Measurements from ENCODE around the gene MSL2.
A peak's percentile ranks its signal among the peaks of the same experiment; 100 is the strongest.
"Not testable (repeated sequence)": the region's sequence is repeated elsewhere in the genome, so short reads cannot be mapped to it uniquely, and the experiment has no call there.

Gene MSL2, protein sequence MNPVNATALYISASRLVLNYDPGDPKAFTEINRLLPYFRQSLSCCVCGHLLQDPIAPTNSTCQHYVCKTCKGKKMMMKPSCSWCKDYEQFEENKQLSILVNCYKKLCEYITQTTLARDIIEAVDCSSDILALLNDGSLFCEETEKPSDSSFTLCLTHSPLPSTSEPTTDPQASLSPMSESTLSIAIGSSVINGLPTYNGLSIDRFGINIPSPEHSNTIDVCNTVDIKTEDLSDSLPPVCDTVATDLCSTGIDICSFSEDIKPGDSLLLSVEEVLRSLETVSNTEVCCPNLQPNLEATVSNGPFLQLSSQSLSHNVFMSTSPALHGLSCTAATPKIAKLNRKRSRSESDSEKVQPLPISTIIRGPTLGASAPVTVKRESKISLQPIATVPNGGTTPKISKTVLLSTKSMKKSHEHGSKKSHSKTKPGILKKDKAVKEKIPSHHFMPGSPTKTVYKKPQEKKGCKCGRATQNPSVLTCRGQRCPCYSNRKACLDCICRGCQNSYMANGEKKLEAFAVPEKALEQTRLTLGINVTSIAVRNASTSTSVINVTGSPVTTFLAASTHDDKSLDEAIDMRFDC

DNA sequence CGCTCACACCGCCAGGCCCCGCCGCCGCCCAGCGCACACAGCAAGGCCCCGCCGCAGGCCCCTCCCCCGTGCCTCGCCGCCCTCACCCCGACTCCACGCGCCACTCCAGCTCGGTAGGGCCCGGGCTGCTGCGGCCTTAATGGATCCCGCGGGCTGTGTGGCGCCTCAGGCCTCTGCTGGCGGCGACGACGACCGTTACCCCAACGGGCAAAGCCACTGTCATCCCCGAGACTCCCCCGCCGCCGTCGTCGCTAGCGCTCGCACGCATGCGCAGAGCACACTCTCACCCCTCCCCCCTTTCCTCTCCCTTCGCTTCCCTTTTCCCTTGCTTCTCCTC lies at the start of gene MSL2:
TSS of gene MSL2 (minus strand) at position 272 of the 337 bp plus-strand sequence. CDS start 1,222 bp downstream, outside the sequence.
- no peak for DNase-seq

DNA sequence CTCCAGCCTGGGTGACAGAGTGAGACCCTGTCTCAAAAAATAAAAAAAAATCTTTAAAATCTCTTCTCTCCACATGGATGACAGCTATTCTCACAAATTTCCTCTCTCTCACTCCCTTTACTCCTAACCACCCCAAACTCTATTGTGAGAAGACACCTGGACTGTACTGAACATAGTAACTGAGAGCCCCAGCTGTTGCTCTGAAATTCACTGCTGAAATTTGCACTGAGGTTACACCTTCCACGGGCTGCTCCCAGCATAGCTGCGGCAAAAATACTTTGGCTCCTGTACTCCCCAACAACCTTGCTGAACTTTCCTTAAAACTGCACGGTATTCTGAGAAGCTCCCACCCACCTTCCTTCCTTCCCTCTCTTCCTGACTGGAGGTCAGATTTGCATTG lies 49.6 kb upstream of the MSL2 start:
- no peak for DNase-seq

DNA sequence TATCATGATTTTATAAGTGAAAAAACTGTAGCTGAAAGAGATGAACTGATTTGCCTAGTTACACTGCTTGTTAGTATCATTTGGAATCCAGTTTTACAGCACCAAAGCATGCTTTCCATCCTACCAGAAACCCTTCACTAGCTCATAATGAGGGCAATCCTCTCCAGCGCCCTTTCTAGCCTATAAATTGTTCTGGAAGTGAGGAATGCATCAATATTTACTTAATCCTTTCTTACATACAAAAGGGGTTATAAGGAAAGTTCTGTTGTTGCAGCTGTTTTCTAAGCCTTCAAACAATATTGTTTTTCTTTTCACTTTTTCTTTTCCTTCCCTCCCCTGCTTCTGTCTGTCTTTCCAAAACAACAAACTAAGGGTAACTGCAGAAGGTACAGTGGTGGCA lies 43.0 kb upstream of the MSL2 start:
- no peak for DNase-seq

DNA sequence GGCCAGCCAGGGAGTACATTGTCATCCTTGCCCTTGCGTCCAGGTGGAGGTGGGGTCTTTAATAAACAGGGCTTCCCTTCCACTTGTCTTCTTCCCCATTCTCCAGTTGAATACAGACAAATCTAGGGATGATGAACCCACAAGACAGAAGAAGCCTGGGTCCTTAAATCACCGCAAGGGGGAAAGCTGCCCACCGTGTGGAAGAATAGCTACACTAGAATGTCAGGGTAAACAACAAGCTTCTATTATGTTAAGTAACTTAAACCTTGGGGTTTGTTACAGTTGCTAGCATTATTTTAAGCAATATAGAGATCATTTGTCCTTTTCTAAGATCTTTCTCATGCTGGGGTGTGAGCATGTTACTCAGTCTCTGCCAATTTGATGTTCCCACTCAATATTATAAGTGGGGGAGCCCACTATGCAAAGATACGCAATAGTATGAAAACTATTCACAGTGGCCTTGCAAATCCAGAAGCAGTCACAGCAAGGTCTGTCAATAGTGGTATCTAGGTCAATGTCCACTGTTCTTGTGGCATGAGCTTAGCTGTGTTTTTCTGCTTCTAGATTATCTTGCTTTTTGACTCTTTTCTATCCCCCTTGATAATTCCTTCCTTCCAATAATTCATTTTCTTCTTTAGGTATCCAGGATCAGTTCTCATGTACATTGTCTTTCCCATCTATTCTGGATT lies 42.0 kb upstream of the MSL2 start:
- no peak for DNase-seq

DNA sequence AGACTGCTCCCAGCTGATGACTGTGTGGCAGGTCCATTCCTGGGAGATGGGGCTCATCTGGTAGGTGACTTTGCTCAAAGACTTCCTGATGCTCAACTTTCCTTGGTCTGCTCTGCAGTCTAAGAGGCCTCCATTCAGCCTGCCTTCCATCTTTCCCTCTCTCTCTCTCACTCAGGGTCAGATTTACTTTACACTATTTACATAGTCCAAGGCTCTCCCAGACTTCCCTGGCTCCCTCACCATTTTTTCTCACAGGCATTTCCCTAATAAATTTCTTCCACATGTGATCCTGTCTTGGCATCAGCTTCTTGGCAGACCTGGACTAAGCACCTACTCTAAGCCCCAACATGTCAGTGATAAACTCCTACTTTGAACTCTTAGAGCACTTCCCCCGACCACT lies 41.0 kb upstream of the MSL2 start:
- DNase-seq: no peak

DNA sequence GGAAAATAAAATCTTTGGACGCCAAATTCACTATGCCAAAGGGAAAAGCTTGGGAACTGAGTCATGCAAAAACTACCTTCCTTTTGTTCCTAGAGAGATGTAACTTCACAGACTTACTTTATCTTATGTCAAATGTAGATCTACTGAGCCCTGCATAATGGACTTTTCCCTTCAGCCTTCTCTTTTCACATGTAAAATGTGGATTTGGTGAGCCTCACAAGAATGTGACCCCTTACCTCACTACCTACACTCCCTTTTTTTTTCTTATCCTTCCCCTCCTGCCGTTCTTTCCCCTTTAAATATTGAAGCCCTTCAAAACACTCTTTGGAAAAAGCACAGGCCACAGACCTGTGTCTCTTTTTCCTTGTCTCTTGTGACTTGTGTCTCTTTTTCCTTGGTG lies 40.0 kb upstream of the MSL2 start:
- DNase-seq: no peak

DNA sequence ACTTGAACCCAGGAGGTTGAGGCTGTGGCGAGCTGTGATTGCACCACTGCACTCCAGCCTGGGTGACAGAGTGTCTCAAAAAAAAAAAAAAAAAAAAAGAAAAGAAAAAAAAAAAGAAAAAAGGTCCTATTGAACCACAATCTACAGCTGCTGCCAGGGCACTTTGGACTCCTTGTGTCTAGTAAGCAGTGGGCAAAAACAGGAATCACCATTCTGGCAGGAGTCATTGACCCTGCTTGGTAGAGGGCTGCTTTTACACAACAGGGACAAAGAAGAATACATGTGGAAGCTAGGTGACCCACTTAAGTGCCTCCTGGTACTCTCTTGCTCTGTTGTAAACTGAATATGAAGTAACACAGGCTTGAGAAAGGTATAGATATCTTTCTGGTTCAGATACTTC lies 39.4 kb upstream of the MSL2 start:
- no peak for DNase-seq

DNA sequence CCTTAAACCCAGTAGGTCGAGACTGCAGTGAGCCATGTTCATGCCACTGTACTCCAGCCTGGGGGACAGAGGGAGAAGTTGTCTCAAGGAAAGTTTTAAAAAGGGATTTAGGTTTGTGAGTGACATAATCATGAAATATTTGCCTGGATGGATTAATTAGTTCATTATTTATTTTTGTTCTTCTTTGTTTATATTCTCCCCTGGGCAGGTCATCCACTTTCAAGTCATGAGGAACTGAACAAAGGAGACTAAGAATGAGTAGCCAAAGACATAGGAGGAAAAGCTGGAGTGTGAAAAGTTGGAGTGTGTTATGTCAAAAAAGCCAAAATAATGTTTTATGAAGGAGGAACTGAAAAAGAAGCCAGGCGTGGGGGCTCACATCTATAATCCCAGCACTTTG lies 36.3 kb upstream of the MSL2 start:
- DNase-seq: no peak

DNA sequence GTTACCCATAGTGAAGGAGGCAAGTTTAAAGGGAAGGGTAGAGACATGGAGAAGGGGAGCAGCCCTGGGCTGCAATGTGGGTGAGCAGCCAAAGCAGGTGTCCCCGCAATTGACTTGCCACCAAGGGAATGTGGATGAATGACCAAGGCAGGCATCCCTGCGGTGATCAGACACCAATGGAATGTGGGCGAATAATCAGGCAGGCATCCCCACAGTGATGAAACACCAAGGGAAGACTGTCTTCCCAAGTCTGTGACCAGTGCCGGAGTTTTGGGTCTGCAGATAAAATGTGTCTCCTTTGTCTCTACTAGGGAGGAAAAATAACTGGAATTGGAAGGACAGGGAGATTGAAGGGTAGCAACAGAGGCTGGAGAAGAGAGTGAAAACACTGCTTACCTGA lies 26.6 kb upstream of the MSL2 start:
- not testable (repeated sequence) for DNase-seq

DNA sequence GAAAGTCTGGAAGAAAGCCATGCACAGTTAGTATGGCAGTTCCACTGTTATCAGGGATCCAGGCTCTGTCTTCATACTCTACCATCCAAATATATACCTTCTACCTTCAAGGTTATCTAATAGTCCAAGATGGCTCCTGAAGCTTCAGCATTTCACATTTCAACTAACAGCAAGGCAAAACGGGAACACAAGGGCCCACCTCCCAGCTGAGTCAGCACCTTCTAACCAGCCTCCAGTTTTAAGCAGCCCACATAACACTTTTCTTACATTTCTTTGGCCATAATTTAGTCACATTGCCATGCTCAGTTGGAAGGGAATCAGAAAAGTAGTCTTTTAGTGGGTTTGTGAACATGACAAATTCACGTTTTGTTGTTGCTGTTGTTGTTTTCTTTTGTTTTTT lies 15.4 kb upstream of the MSL2 start:
- no peak for DNase-seq

DNA sequence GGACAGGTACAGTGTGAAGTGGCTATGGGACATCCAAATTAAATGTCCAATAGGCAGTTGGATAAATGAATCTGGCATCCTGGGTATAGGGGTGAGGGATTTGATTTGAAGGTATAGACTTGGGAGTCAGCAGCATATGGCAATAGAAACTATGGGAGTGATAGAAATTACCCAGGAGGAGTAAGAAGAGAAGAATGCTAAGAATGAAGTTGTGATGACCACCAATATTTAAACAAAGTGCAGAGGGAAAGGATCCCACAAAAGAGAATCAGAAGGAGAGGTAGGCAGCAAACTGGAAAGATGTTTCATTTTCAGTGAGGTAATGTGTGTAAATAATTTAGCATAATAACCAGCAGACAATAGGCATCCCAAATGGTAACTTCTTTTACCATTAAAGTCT lies 13.8 kb upstream of the MSL2 start:
- DNase-seq: no peak

DNA sequence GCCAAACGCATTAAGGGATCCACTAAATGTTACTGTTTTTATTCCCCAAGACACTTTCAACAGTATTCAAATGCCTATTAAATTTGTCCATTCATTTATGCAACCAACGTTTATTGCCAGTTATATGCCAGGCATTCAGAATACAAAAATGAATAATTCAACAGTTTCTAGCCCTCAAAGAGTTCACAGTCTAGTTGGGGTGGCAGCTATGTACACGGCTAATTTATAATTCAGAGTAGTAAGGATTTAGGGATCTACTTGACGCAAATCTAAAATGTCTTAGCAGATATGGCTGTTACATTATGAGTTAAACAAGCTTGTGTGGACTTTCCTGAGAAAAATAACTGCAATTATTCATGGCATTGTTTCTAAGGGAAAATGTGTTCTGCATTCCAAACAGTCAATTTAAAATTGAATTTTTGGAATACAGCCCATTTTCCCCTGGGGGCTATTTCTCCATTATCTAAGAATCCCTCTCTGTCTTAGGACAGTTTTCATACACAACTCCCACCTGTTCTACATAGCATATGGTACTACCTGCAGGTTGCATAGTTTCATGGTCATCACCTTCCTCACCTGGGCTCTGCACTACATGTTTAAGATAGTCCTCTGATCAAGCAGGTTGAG lies 11.5 kb upstream of the MSL2 start:
- no peak for DNase-seq

DNA sequence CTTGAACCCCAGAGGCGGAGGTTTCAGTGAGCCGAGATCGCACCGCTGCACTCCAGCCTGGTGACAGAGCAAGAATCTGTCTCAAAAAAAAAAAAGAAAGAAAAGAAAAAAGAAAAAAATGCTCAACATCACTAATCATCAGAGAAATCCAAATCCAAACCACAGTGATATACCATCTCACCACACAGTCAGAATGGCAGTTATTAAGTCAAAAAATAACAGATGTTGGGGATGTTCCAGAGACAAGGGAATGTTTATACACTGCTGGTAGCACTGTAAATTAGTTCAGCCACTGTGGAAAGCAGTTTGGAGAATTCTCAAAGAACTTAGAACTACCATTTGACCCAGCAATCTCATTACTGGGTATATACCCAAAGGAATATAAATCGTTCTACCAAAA lies 3.1 kb upstream of the MSL2 start:
- DNase-seq: not testable (repeated sequence)

DNA sequence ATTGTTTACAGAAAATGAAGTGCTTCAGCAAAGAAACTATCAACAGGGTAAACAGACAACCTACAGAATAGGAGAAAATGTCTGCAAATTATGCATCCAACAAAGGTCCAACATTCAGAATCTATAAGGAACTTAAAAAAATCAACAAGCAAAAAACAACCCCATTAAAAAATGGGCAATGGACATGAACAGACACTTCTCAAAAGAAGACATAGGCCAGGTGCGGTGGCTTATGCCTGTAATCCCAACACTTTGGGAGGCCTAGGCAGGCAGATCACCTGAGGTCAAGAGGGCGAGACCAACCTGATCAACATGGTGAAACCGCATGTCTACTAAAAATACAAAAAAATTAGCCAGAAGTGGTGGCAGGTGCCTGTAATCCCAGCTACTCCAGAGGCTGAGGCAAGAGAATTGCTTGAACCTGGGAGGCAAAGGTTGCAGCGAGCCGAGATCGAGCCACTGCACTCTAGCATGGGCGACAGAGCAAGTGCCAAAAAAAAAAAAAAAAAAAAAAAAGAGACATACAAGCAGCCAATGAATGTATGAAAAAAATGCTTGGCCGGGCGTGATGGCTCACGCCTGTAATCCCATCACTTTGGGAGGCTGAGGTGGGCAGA lies 2.4 kb upstream of the MSL2 start:
- not testable (repeated sequence) for DNase-seq

DNA sequence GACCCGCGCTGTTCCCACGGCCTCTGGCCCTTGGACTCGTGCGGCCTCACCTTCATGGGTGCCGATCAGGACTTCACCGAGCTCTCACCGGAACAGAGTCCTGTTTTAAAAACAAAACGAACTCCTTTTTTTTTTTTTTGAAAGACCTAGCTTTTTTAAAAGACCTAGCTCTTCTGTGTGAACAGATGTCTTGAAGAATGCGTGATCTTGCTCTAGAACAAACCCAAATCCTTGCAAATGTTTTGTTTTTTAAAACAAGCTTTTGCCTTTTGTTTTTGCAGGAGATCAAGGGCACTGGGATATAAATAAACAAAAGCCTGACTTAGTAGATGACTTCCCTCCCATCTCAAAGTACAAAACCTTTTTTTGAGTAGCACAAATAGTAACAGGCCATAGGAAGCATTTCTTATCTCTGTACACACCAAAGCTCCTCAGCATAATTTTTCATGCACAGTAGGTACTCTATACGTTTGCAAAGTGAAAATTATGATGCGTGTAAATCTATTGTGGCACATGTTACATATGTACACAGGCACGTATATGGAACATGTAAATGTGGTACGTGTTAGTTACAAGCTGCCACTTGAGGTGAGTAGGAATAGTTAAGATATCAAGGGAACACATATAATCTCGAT lies 1.1 kb upstream of the MSL2 start:
- no peak for DNase-seq

DNA sequence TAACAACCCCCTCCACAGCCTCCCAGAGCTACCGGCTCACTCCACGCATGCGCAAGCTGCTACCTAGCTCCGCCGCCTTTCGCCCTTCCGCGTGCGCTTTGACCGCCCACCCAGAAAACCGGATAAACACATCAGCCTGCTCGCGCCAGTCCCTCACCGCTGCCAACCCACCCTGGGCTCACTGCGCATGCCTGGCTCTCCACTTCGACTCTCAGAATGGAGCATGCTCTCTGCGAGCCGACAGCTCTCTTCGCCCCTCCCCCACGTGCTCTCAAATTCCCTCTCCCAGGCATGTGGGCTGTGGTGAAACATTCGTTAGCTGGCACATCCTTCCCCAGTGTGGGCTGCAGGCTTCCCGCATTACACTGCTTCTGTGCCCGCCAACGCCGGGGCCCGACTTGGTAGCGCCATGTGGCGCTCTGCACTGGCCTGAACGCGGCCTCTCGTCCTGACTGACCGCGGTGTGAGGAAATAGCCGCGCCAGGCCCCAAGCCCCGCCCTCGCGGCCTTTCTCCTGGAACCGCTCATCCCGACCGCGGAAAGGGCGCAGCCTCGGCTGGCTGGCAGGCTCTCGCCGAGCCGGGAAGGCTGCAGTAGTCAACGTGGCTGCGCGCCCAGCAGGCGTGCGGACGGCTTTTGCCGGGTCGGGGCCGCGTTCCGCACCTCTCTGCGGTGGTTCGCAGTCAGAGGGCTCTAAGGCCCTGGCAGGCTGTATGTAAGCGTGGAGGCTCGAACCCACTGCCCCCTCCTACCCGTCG lies 445 bp upstream of the MSL2 start:
- peak; percentile 100 for DNase-seq

DNA sequence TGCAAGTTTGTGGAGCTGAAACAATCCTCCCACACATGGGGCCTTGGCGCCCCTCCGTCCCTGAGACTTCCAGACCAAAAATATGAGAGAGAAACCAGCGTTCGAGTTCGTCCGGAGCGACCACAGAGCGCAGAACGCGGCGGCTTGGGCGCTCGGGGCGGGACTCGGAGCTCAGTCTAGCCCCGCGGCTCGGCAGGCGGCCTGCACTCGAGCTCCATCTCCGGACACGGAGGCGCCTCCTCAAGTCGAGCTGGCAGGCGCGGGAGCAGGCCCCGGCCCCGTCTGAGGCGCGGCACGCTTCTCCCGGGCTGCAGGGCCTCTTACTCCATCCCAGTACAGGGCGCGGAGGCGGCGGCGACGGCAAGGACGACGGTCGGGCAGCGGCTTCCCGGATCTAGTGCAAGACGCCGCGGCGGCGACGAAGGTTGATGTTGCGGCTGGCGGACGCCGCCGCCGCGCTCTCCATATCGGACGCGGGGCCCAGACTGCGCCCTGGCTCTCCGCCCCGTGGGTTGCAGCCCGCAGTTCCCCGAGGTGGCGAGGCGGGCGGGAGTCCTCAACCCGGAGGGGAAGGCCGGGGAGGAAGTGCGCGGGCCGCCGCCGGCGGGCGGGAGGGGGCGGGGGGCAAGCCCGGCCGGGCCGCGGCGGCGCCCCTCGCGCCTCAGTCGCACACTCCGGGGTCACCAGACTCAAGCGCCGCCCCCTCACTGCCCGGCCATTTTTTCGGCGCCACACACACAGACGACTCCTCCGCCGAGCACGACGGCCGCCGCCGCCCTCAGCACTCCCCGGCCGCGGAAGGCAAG lies 674 bp downstream of the MSL2 start:
- peak; percentile 78 for DNase-seq

DNA sequence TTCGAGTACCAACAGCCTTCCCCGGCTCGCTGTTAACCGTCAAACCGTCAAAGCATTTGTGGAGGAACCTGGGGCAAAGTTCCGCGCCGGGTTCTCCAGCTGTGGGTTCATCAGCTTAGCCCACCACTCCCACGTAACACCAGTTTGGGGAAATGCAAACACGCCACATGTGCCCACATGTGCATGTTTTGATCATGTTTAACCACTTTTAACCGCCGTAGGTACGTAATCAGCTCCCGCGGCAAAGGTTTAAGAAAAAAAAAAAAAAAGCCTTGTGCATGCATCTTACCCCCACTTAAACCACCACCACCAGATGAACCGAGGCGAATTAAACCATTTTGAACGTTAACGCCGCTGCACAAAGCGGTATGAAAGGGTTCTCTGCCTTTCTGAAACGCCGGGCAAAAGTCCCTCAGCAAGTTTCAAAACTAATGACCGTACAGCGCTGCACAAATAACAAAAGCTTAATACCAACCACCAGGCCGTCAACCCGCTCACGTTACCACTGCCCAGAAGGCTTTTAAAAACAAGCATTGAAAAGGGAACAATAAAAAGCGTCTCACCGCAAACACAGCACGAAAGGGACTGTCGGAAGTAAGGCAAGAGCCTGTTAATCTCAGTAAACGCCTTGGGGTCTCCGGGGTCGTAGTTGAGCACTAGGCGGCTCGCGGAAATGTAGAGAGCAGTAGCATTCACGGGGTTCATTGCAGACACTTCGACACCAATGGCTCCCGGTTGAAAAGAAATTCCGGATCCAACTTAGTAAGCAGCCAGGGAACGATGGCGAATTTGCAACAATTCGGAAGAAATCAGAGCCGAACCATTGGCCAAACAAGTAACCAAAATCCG lies 1.5 kb downstream of the MSL2 start:
- DNase-seq: no peak

DNA sequence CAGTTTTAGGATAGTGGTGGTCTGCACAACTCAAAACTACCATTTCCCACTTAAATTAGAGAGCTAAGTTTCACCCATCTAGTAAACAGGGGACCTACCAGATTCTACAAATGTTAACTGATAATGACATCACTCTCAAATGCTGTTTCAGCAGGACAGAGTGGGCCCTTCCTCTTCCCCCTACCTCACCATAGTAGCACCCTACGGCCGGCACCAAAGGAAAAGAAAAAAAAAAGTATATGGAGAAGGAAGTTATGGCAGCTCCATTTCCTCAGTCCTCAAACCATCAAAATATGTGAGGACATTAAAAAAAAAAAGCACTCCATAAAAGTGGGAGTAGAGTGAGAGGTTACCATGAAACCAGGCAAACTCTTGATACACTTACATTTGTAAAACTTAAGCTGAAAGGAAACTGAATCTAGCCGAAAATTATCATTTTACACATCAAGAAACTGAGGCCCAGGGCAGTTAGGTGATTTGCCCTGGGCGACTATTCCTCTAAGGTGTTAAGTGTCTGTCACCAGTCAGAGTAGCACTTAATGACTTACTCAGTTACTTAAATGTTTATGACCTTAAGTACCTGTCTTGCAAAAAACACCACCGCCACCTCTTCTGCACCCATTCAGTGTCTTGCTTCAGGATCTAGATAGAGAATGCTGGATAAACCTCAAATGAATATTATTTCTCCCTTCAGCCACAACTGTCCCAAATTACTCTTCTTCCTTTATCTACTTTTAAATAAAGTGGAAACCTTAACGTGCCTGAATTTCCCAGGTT lies 2.7 kb downstream of the MSL2 start:
- no peak for DNase-seq
